HG03064 (cell line): Measurements from ENCODE around the gene ADAM19.

Experiments used
- ATAC-seq: cut with Tn5 transposase; IDR thresholded peaks from one replicate; pipeline ENCODE4 v1.9.1; 2021; ENCODE audit warnings: low read depth; ENCODE audit not compliant: unreplicated experiment

Gene ADAM19

DNA sequence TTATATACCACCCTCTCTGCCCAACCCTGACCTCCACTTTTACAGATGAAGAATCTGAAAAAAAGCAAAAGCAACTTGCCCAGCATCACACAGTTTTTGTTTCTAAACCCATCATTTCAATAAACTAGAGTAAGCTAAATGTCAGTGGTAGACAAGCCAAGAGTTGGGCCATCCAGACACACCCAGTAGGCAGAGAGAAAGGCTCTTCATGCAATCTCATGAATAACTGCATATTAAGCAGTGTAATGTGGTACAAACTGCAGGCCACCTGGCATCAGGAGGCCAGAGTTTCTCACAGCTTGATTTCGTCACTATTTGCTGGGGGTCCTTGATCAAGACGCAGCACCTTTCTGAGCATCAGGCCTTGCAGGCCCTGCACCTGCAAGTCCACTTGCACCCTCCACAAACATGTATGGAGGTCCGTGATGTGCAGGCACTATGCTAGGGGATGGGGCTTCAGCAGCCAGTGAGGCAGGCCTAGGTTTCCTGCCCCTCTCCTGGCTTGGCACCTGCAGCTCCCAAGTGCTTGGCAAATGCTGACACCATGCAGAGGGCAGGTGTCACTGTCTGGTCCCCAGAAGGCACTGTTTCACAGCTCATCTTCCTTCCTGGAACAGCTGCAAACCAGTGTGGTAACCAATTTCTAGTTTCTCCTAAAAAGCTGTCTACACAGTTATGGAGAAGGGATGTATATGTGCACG lies 29.8 kb downstream of the ADAM19 start:
- no peak for ATAC-seq

GRCh38 chr5:157544623-157544989 lies 31.0 kb downstream of the ADAM19 start:
- no peak for ATAC-seq

- ATAC-seq: no peak
These were observed 31.6 kb downstream of the ADAM19 start for GRCh38 chr5:157543825-157544622.

DNA sequence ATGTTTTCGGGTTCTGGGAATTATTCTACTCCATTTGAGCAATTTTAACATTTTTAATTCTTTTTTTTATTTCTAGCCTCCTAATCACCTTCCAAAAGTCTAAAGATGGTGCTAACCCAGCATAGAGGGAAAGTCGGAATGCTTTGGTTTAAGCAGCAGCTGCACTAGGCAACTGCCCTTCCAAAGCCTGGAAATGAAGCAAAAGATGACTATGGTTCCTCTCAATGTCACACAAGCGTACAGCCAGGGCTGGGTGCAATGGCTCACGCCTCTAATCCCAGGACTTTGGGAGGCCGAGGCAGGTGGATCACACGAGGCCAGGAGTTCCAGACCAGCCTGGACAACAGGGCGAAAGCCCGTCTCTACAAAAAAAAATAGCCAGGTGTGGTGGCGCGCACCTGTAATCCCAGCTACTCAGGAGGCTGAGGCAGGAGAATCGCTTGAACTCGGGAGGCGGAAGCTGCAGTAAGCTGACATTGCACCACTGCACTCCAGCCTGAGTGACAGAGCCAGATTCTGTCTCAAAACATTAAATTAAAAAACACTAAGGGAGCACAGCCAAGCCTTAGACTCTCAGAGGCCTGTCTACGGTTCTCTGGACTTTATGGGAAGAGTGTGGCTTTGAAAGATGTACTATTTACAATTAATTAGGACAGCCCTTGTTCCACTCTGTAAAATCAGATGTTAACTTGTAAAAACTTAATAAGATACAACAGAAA lies 33.1 kb downstream of the ADAM19 start:
- no peak for ATAC-seq

DNA sequence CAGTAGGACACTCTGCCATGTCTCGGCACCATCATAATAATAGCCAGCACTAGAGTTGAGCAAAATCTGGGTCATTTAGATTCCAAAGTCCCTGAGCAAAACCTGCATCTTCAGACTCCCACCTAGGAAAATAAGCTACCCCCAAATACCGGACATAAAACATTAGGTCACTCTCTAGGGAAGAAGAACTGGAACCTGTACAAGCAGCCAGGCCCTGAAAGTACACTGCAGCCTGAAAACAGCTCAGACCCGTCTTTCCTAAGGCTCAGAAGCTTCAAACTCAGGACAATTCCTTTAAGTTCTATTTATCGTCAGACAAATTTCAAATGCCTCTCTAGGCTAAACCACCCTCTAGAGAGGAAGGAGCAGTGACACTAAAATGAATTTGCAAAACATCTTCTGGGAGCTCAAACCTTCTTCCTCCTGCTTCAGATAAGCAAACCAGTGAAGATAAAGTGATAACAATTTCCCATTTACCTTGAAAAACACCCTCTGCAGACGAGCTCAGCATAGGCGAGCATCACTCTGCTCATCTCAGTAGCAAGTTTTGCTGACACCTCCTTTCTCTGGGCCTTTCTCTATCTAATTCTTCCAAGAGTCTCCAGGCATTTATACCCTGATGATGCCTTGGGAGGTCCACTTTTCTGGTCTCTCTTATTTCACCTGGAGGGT lies 34.0 kb downstream of the ADAM19 start:
- peak; percentile 12 for ATAC-seq

DNA sequence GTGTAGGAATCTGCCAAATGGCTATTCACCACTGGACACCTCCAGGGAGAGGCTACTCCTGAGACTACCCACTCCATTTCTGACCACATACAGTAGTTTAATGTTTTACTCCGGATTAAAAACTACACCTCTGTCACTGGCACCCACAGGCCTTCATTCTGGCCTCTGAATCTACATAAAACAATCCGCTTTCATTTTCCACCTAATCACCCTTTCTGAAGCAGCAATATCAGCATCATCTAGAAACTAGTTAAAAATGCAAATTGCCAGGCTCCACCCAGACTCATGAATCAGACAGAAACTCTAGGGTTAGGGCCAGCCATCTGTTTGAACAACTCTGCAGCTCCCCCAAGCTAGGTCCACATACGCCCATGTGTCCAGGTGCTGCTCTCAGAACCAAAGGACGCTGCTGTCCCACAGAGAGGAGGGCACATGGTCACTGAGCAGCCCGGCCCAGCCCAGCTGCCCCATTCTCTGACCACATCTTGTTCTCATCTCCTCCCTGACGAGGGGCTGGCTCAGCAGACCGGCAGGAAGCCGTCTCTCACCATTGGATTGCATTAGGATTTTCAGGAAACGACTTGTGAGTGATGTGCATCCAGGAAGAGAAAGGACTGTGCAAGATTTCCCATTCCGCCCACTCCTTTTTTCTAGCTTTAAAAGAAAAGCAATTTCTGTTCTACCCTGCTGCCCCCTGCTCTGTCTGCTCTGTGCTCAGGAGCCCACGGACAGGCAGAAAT lies 34.7 kb downstream of the ADAM19 start:
- ATAC-seq: peak; percentile 93

DNA sequence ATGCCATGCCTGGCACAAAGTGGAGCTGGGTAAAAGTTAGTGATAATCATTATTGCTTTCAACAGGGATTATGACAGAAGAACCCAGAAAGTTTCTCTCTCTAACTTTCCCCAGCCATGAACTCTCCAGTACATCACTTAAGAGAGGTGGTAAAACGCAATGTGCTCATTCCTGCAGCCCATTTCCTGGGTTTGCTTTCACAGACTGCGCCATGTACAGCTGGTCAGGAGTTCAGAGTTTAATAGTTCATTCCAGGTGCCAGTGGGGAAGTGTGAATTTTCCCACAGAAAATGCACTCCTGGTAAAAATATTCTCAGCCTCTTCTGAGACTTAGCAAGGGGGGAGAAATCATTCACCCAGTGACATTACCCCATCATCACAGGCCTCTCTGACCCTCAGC lies 35.5 kb downstream of the ADAM19 start:
- ATAC-seq: peak; percentile 6

GRCh38 chr5:157539503-157540022 lies 36.0 kb downstream of the ADAM19 start:
- ATAC-seq: no peak

DNA sequence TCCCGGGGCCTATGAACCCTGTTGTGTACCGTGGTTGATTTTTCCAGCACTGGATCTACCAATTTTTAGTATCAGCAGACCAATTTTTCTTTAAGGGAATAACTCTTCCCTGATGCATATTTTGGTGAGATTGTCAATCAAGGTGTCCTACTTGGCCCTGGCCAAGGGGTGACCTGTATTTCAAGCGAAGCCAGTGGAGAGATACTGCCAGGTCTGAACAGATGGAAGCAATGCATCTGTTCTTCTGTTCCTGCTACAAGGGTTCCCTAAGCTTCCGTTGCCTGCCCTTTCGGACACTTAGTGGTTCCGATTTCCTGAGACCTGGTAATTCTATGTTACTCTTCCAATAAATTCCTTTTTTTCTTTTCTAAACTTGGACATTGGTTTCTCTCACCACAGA lies 37.3 kb downstream of the ADAM19 start:
- ATAC-seq: no peak

DNA sequence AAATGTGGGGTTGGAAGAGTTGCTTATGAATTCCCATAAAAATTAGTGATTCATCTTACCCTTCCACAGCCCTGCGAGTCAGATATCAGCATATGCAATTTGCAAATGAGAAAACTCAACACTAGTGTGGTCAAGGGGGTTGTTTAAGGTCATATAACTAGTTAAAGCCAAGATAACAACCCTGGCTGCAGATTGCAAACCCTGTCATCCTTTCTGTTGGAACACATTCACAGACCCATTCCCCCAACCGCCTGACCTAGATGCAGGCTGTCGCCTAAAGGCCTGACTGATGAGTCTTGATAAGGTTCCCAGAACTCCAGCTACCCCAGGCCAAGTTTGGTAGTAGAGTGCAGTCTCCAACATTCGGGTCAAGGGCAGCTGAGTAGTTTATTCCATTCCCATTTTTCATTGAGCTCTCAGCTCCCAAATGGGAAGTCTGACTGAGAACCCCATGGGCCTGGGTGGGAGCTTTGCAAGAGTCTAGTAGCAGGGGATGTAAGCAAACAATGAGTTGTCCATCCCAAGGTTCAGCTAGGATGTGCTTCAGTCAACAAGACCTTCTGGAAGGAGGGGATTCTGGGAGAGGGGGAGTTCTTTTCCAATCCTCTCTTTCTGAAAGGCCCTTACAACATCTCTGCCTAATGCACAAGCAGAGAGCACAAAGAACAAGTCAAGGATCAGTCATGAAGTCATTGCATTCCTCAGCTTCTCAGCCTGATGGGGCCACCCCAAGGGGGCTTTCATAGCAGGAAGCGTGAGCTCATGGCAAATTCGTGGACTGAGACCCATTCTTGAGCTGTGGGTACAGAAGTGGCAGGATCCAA lies 40.3 kb downstream of the ADAM19 start:
- ATAC-seq: no peak

DNA sequence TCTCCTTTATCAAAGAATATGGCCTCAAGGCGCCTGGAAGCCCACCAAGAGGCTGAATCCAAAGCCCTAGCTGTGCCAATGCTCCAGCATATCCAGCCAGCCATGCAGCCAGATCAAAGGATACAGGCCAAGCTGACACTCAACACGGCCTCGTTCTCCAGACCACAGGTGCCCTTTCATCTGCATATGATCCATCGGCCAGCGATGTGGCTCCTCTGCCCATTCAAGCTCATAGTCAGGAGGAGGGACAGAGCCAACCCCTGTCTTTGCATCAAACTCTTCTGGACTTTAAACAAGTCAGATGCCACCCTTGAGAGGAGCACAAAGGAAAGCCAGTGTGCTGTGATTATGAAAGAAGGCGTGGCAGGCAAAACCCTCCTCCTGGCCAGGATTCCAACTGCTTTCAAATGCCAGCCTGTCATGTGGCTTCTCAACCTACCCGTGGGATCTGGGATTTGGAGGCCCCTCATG lies 42.5 kb downstream of the ADAM19 start:
- no peak for ATAC-seq

GRCh38 chr5:157532022-157532421 lies 43.6 kb downstream of the ADAM19 start:
- no peak for ATAC-seq

DNA sequence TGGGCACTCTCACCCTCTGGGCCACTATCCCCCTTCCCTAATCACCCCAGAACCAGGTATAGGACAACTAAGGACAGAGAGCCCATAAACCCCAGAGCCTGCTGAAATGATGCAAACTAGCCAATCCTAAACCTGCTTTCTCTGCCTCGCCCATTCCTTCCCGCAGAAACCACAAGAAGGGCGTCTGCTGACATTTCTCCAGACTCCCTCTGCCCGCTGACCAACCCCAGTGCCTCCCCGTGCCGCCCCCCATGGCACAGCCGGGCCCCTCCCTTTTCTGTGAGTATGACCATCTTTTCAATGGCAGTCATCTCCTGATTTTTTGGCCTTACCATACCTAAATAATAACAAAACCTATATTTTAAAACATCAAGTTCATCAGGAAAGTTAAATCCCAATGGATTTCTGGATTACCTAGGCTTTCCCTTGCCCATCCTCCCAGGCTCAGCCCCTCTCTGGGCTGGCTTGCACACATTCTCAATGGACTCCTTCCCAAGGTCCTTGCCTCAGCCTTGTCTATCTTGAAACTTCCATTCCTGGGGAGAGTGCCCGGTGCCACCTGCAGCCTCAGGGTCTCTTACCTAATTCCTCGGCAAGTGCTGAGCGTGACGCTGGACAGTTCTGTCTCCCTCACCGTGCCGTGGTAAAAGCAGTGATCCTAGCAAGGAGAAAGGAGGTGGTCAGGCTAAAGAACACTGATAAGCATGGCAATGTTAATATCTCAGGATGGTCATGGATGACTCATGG lies 45.2 kb downstream of the ADAM19 start:
- no peak for ATAC-seq

DNA sequence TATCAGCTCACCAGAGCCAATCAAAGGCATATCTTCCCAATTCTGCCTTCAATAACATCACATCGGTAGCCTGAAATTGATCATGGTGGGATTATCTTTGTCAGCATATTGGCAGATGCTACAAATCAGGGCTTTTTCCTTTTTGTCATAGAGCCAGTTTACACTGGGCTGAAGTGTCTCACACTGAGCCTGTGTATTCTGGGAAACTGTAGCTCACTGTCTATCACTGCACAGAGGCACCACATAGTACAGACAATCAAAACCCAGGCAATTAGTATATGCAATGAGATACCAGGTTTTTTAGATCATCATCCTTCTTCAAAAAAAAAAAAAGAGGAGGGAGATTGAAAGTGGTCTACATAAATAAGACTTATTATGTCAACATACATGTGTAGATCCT lies 46.6 kb downstream of the ADAM19 start:
- ATAC-seq: no peak

DNA sequence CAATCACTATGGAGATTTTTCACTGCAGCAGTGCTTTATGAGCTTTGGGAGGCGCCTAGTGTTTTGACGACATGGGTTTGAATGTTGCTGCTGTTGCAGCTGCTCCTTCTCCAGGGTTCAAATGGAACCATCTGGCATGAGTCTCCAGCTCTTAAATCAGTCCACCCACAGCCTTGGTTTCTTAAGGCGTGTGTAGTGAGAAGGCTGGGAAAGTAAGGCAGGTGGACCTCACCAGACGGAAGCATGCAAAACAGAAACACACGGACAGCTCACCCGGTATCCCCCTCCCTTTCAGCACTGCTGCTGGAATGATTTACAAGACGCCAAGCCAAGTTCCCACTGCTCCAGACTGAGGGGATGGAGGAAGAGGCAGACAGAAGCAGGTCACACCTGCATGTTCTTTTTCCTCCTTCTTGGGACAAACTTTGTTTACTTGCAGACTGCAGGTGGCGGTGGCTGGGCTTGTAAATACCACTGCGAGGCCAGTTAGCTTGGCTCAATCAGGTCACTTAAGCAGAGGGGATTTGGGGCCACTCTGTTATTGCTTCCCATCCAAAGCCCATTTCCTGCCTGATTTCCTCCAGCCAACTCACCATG lies 47.4 kb downstream of the ADAM19 start:
- ATAC-seq: no peak

- ATAC-seq: no peak
These were observed 50.7 kb downstream of the ADAM19 start for GRCh38 chr5:157524887-157525286.

GRCh38 chr5:157523976-157524375 lies 51.6 kb downstream of the ADAM19 start:
- ATAC-seq: no peak

DNA sequence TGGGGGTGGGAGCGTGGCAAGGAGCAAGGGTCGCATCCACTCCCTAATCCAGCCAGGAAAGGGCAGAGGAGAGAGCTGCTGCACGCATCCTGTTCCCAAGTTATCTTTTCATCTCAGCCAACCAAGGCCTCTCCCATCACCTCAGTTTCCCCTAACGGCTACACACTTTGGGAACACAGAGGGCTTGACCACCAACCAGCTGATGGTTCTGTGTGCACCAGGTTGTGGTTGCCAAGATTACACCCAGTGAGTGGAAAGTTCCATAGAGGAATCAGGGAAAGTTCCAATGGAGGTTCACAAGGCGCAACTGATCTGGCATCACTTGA lies 53.9 kb downstream of the ADAM19 start:
- no peak for ATAC-seq
